HG02571 (cell line): ENCODE results near the gene OTOP2.
"Not testable (repeated sequence)": the region's sequence is repeated elsewhere in the genome, so short reads cannot be mapped to it uniquely, and the experiment has no call there.

ENCODE experiments used
- ATAC-seq: cut with Tn5 transposase; IDR thresholded peaks from one replicate; pipeline ENCODE4 v1.9.1; 2021; ENCODE audit warnings: mild to moderate bottlenecking, moderate library complexity; ENCODE audit not compliant: unreplicated experiment

The OTOP2 gene

GRCh38 chr17:74951680-74952421 lies 27.8 kb downstream of the OTOP2 start:
- ATAC-seq, result no peak

- ATAC-seq, result no peak
These were observed 28.5 kb downstream of the OTOP2 start for GRCh38 chr17:74952431-74953133.

GRCh38 chr17:74953134-74953687 lies 29.1 kb downstream of the OTOP2 start:
- ATAC-seq, result no peak

GRCh38 chr17:74954115-74954514 lies 30.0 kb downstream of the OTOP2 start:
- no peak for ATAC-seq

GRCh38 chr17:74954665-74955421 lies 30.8 kb downstream of the OTOP2 start:
- no peak for ATAC-seq

- no peak for ATAC-seq
These were observed 32.0 kb downstream of the OTOP2 start for GRCh38 chr17:74956093-74956492.

DNA sequence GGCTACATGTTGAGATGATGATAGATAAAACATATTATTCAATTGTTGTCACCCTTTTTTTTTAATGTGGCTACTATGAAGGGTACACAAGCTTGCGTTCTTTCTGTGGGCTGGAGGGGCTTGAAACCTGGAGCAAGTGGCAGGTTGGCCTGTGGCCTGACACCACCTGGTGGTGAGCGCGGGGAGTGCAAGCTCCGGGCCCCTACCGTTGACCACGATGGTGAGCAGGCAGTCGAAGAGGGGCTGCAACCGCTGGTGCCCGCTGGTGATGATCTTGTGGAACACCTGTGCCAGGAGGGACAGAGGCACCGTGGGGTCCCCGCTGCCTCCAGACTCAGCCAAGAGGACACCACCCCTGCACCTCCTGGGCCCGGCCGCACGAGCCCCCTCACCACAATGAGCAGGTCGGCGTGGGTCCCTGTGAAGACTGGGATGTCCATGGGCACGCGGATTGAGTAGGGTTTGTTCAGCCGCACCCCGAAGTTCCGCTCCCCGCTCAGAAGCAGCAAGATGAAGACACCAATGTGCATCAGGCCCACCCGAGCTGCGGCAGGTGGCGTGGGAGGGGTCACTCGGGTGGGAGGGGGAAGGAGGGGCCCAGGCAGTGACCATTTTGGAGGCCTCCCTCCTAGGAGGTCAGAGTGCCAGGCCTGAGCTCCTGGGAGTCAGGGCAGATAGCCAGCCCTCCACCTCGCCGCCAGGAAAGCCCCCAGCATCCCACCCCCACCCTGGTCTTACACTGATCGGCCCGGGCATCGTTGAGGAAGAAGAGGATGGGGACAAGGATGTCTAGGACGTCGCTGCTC lies 34.1 kb downstream of the OTOP2 start:
- ATAC-seq, result no peak

- ATAC-seq, result no peak
These were observed 35.9 kb downstream of the OTOP2 start for GRCh38 chr17:74959826-74960515.

- ATAC-seq, result no peak
These were observed 36.7 kb downstream of the OTOP2 start for GRCh38 chr17:74960570-74961342.

DNA sequence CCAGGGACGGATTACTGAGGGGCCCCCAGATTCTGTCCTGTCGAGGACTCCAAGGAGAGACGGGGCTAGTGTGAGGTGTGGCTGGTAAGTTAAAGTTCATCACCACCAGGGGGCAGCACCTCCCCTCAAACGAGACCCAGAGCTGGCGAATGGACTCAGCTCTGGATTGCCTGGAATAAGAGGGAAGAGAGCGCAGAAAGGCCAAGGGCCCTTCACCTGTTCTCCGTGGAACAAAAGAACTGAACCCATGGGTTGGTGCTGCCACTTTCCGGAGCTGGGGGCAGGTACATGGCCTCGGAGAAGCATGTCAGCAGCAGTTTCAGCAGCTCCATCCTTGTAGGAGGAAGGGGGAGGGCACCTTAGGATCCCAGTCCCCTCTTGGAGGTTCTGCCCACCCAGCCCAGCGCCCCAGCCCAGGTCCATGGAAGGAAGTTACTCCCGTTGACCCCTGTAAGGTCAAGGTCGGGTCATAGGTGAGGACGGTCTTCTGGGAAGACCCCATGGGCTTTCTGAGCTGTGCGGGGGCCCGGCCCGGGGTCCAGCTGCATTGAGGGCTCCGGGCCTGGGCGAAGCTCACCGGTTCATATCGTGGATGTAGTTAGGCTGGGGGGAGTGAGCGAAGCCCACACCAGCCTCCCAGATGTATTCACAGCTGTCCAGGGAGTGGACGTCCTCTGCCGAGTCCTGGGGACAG lies 37.7 kb downstream of the OTOP2 start:
- ATAC-seq, result no peak

GRCh38 chr17:74962622-74963394 lies 38.7 kb downstream of the OTOP2 start:
- ATAC-seq, result no peak

- ATAC-seq, result no peak
These were observed 39.6 kb downstream of the OTOP2 start for GRCh38 chr17:74963656-74964055.

DNA sequence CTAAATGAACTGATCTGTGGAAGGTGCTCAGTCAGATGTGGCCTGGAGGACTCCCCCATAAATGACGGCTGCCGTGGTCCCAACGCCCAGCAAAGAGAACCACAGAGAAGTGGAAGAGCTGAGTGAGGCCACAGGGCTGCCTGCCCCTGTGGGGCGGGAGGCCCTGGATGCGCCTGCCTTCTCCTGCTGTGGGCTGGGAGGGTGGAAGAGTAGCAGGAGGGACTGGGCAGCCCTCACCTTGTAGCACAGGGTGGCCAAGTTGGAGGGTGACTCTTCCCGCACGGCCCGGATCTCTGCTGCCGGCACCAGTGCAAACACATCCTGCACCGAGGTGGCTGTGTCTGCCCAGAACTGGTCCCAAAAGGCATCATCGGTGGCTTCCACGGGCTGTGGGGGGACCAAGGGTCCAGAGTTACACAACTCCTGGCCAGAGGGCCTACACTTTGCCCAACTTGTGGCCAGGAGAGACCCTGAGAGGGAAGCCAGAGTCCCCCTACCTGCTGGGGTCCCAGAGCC lies 40.2 kb downstream of the OTOP2 start:
- no peak for ATAC-seq

- ATAC-seq, result no peak
These were observed 41.0 kb downstream of the OTOP2 start for GRCh38 chr17:74964988-74965622.

DNA sequence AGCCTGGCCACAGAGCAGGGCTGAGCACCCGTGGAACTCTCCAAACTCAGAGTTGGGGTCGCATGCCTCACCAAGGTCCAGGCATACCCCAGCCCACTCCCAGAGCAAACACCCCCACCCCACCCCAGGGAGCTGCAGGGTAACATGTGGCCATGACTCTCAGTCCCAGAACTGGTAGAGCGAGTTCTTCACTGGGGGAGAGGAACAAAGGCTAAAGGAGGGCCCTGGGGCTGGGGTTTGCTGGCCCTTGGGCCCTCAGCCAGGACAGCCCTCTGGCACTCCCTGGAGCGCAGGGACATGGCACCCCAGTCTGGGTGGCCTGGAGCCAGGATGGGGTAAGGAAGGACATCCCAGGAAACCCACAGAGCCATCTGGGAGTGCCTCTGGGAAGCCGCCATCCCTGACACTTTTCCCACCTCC lies 44.3 kb downstream of the OTOP2 start:
- ATAC-seq, result no peak

DNA sequence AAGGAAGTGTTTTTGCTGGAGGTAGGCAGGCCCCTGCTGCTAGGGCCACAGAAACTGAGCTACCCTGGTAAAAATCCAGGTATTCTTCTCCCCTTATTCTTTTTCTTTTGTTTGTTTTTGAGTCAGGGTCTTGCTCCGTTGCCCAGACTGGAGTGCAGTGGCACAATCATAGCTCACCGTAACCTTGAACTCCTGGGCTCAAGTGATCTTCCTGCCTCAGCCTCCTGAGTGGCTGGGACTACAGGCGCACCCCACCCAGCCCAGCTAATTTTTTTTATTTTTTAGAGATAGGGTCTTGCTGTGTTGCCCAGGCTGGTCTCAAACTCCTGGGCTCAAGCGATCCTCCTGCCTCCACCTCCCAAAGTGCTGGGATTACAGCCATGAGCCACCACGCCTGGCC lies 45.4 kb downstream of the OTOP2 start:
- not testable (repeated sequence) for ATAC-seq

DNA sequence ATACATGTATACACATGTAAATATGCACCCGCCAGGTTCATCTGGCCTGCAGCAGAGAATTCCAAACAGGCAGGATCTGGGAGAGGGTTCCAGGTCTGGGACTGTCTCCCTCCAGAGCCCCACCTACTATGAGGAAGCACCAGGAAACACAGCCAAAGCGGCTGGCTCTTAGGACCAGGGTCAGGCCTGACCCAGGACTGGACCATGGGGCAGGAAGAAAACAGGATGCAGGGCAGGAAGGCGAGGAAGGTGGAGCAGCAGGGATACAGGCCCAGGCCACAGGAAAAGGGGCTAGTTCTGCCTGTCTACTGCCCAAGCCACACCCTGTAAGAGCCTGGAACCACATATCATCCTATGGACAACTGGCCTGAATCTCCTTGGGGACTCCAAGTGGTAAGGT lies 46.3 kb downstream of the OTOP2 start:
- no peak for ATAC-seq
